HepG2 (cell line): ENCODE data around the gene TMEM59. TPM values are rescaled to one million over a fixed set of nuclear protein-coding genes. Genes with fewer than 3 reads are reported as not detected.

ENCODE experiments used
- ATAC-seq: fragments of 200-7000 bp; cut with Tn5 transposase; 3 replicates; pipeline ENCODE4 v1.9.1; 2020; ENCODE audit warnings: mild to moderate bottlenecking, moderate library complexity
- BruUV-seq: library from RNA; stranded (reverse); fragments of 400-500 nt; replicated peaks from 2 replicates; lab custom pipeline; 2021; lab: Mats Ljungman, UMichigan
- CTCF ChIA-PET: fragments of 300-600 bp; formaldehyde crosslinking; extraction: SDS; loops from one replicate; lab custom pipeline; 2021; ENCODE audit warnings: low total read pairs, inconsistent platforms, low intra/inter-chr PET ratio; lab: Yijun Ruan, JAX
- POLR2A ChIA-PET: fragments of 350-600 bp; sonication (Branson Sonifier 250); formaldehyde crosslinking; loops from one replicate; lab custom pipeline; 2020; ENCODE audit warnings: antibody characterized with exemption, inconsistent platforms; lab: Yijun Ruan, JAX
- DNase-seq: peaks from one replicate; pipeline ENCODE4 v3.0.0-alpha.2; 2015; ENCODE audit warnings: low spot score
- FAIRE-seq: peaks from 3 replicates; lab custom pipeline; 2011; peaks lifted over from hg19 to GRCh38; lab: Jason Lieb, UNC
- H2AFZ ChIP-seq: one replicate; pipeline ENCODE4 v1.6.1; 2011; ENCODE audit warnings: low read length, inconsistent platforms
- H3K27ac ChIP-seq: fragments of 300-600 bp; 3 replicates; pipeline ENCODE4 v1.8.0; 2011; ENCODE audit warnings: mixed run types, mild to moderate bottlenecking, mixed read lengths, low read length, inconsistent platforms; ENCODE audit not compliant: insufficient read depth; ENCODE audit errors: extremely low read length
- H3K27me3 ChIP-seq, 2 experiments: fragments of 200-600 bp in 1 of 2; 2 replicates in 1 of 2; 3 replicates in 1 of 2; pipeline versions ENCODE4 v1.6.0 to v1.8.0; 2011; ENCODE audit warnings: low read length in 2 of 2, mild to moderate bottlenecking in 2 of 2, moderate library complexity in 2 of 2, inconsistent platforms in 1 of 2; ENCODE audit not compliant: insufficient read depth in 2 of 2, control insufficient read depth in 1 of 2
- H3K36me3 ChIP-seq, 2 experiments: fragments of 200-600 bp in 1 of 2; replicated peaks in 1 of 2; 2 replicates in 1 of 2; 3 replicates in 1 of 2; pipeline versions ENCODE4 v1.5.1 to v1.8.0; 2011; ENCODE audit warnings: low read length in 2 of 2, inconsistent platforms in 1 of 2; ENCODE audit not compliant: insufficient read depth in 2 of 2, control insufficient read depth in 1 of 2
- H3K4me1 ChIP-seq: 2 replicates; pipeline ENCODE4 v1.5.1; 2012; ENCODE audit warnings: low read length, inconsistent platforms; ENCODE audit not compliant: insufficient read depth
- H3K4me2 ChIP-seq: 2 replicates; pipeline ENCODE4 v1.6.0; 2011; ENCODE audit warnings: low read depth, low read length, inconsistent platforms
- H3K4me3 ChIP-seq, 3 experiments: fragments of 200-600 bp in 1 of 3; sonication (generic), shearing (Covaris generic) in 1 of 3; replicated peaks in 1 of 3; 2 replicates each; pipeline ENCODE4 v1.5.1; 2011 to 2016; ENCODE audit warnings: low read length in 3 of 3, inconsistent platforms in 2 of 3, low read depth in 2 of 3, mild to moderate bottlenecking in 2 of 3, control low read depth in 1 of 3, mixed read lengths in 1 of 3; ENCODE audit not compliant: insufficient read depth in 1 of 3
- H3K79me2 ChIP-seq: one replicate; pipeline ENCODE4 v1.6.1; 2011; ENCODE audit warnings: low read length, inconsistent platforms; ENCODE audit not compliant: insufficient read depth
- H3K9ac ChIP-seq: 2 replicates; pipeline ENCODE4 v1.6.0; 2011; ENCODE audit warnings: mild to moderate bottlenecking, low read depth, low read length, inconsistent platforms; ENCODE audit not compliant: insufficient read depth
- H3K9me3 ChIP-seq: 2 replicates; pipeline ENCODE4 v1.5.1; 2012; ENCODE audit warnings: mild to moderate bottlenecking, low read length
- H4K20me1 ChIP-seq: 2 replicates; pipeline ENCODE4 v1.6.0; 2011; ENCODE audit warnings: inconsistent platforms, mild to moderate bottlenecking, low read length, moderate library complexity; ENCODE audit not compliant: insufficient read depth
- DPF2 ChIP-seq: sonication (generic); formaldehyde crosslinking; IDR thresholded peaks from 2 replicates; pipeline ENCODE4 v1.4.0; 2020; ENCODE audit warnings: mild to moderate bottlenecking, low read depth, missing genetic modification reagents, borderline replicate concordance
- LCORL ChIP-seq, 2 experiments: fragments of 450-650 bp in 1 of 2; sonication (generic) in 1 of 2; formaldehyde crosslinking in 1 of 2; IDR thresholded peaks; 2 replicates each; pipeline versions ENCODE4 v1.5.0 to v1.6.1; 2017 to 2020; ENCODE audit warnings: antibody characterized with exemption in 1 of 2, missing genetic modification reagents in 1 of 2
- MED1 ChIP-seq: sonication (generic); formaldehyde crosslinking; IDR thresholded peaks from 2 replicates; pipeline ENCODE4 v1.4.0; 2020; ENCODE audit warnings: missing genetic modification reagents
- PRPF4 ChIP-seq: fragments of 200-400 bp; formaldehyde crosslinking; IDR thresholded peaks from 2 replicates; pipeline ENCODE4 v1.6.1; 2016; ENCODE audit warnings: low read length, low read depth; ENCODE audit not compliant: poor library complexity, severe bottlenecking
- SAFB2 ChIP-seq: sonication (generic); formaldehyde crosslinking; IDR thresholded peaks from 2 replicates; pipeline ENCODE4 v1.5.1; 2020; ENCODE audit warnings: missing genetic modification reagents, low read depth, mild to moderate bottlenecking, borderline replicate concordance
- SP5 ChIP-seq: IDR thresholded peaks from 2 replicates; pipeline ENCODE4 v1.6.1; 2016; ENCODE audit warnings: low read depth, borderline replicate concordance
- ZBTB25 ChIP-seq: IDR thresholded peaks from 2 replicates; pipeline ENCODE4 v1.6.1; 2018; ENCODE audit warnings: missing genetic modification reagents
- ZKSCAN8 ChIP-seq: IDR thresholded peaks from 2 replicates; pipeline ENCODE4 v1.6.1; 2016; ENCODE audit warnings: borderline replicate concordance, missing genetic modification reagents, missing compliant biosample characterization
- ZNF749 ChIP-seq: sonication (generic); formaldehyde crosslinking; IDR thresholded peaks from 2 replicates; pipeline ENCODE4 v1.8.0; 2022; ENCODE audit warnings: mild to moderate bottlenecking, missing genetic modification reagents, moderate library complexity, borderline replicate concordance
- ZNF781 ChIP-seq: sonication (generic); formaldehyde crosslinking; IDR thresholded peaks from 2 replicates; pipeline ENCODE4 v1.5.1; 2020; ENCODE audit warnings: borderline replicate concordance, mild to moderate bottlenecking, missing genetic modification reagents; ENCODE audit errors: not compliant biosample characterization
- ZSCAN22 ChIP-seq: sonication (generic); formaldehyde crosslinking; IDR thresholded peaks from 2 replicates; pipeline ENCODE4 v1.4.0; 2020; ENCODE audit warnings: mild to moderate bottlenecking, missing genetic modification reagents
- WGBS: methylation state at CpG from one replicate; pipeline ENCODE4 v1.1.6; 2017; ENCODE audit warnings: low lambda C conversion rate; 5-methylcytosine and 5-hydroxymethylcytosine counted together
- in situ Hi-C: cut with HindIII; loops from 2 replicates; pipeline ENCODE4 v1.10.0; 2017; ENCODE audit warnings: low pct_unique_long_range_greater_than_20kb; ENCODE audit not compliant: extremely low pct_ligation_motif_present
- intact Hi-C: fragments of 100-400 bp; cut with micrococcal nuclease; formaldehyde crosslinking; loops from one replicate; pipeline ENCODE4 v1.10.0; 2022; ENCODE audit not compliant: unreplicated experiment
- polyA plus RNA-seq, 8 experiments: library from polyadenylated mRNA; depleted of rRNA in 3 of 8; stranded (reverse) in 7 of 8; unstranded in 1 of 8; fragments of >200 nt; fragmentation: Illumina TruSeq in 4 of 8; extraction: Trizol in 4 of 8; gene quantifications; 2 replicates each; pipeline versions ENCODE4 v1.2.1 to v1.2.3, GENCODE V29; 2011 to 2016; ENCODE audit warnings: low read depth in 4 of 8, missing spikeins in 1 of 8, mixed read lengths in 1 of 8; ENCODE audit not compliant: insufficient read depth in 1 of 8
- total RNA-seq, 5 experiments: library from RNA; depleted of rRNA; stranded (reverse); fragments of >200 nt; fragmentation: Illumina TruSeq; extraction: Trizol; gene quantifications; 2 replicates each; pipeline ENCODE4 v1.2.3, GENCODE V29; 2016; ENCODE audit warnings: low read depth in 1 of 5
- TF ChIP-seq, protein P1 (sequence below): sonication (generic); formaldehyde crosslinking; IDR thresholded peaks from 2 replicates; pipeline ENCODE4 v1.4.0; 2020; ENCODE audit warnings: missing genetic modification reagents, borderline replicate concordance

The TMEM59 gene
- total and polyA plus RNA-seq, 2 of the 13 experiments (the other 11 are each of a cell fraction or from before 2014, with no cell fraction given): 147 to 363 TPM

- POLR2A ChIA-PET: no interaction called here
- in situ Hi-C loops: no loop called here
- peaks cover 40% of the 10 kb centered on the region for H3K4me1 ChIP-seq
- CTCF ChIA-PET: no interaction called here
- H3K27ac ChIP-seq: no peak overlapping the region
- H2AFZ ChIP-seq: no peak overlapping the region
- no peaks in the 10 kb centered on the region for H3K9me3 ChIP-seq
- no peak overlapping the region for H3K4me2 ChIP-seq
- H3K79me2 ChIP-seq: no peaks in the 10 kb centered on the region
- intact Hi-C loops: no loop called here
- no peak overlapping the region for H3K4me3 ChIP-seq
- WGBS: 71% methylated on average over 5 of the region's 5 CpGs
- no TSS peak for BruUV-seq
- no peaks in the 10 kb centered on the region for H3K36me3 ChIP-seq
- FAIRE-seq (no peak), DNase-seq (no peak), ATAC-seq (no peak)
- no peaks in the 10 kb centered on the region for H4K20me1 ChIP-seq
- H3K27me3 ChIP-seq: no peaks in the 10 kb centered on the region
- no peak for TF ChIP-seq SP5 (CRISPR knock-in tag)
- no peak for TF ChIP-seq DPF2 (CRISPR knock-in tag)
- TF ChIP-seq ZBTB25 (CRISPR knock-in tag): no peak
- TF ChIP-seq ZKSCAN8: no peak
- no peak for TF ChIP-seq ZSCAN22 (CRISPR knock-in tag)
- TF ChIP-seq ZNF781 (CRISPR knock-in tag): no peak
- TF ChIP-seq MED1 (CRISPR knock-in tag): no peak
- TF ChIP-seq LCORL (IDR thresholded peaks at IDR 0.05): no peak
- no peak for TF ChIP-seq LCORL (CRISPR knock-in tag; IDR thresholded peaks at IDR 0.05)
- TF ChIP-seq ZNF749: no peak
- no peak for TF ChIP-seq PRPF4
- TF ChIP-seq, protein P1, sequence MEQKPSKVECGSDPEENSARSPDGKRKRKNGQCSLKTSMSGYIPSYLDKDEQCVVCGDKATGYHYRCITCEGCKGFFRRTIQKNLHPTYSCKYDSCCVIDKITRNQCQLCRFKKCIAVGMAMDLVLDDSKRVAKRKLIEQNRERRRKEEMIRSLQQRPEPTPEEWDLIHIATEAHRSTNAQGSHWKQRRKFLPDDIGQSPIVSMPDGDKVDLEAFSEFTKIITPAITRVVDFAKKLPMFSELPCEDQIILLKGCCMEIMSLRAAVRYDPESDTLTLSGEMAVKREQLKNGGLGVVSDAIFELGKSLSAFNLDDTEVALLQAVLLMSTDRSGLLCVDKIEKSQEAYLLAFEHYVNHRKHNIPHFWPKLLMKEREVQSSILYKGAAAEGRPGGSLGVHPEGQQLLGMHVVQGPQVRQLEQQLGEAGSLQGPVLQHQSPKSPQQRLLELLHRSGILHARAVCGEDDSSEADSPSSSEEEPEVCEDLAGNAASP: no peak
- no peak for TF ChIP-seq SAFB2 (CRISPR knock-in tag)
- no peak overlapping the region for H3K9ac ChIP-seq
Observed at GRCh38 chr1:54010415-54011117, 42.4 kb downstream of the TMEM59 start.
